Erythroblast (primary cell): Measurements from ENCODE around the gene SNX5.

Experiments
- GATA1 ChIP-seq: IDR thresholded peaks from 2 replicates; pipeline ENCODE4 v1.6.1; 2011; ENCODE audit warnings: low read depth, mild to moderate bottlenecking, control low read depth, low read length, moderate library complexity
- POLR2A ChIP-seq: IDR thresholded peaks from 2 replicates; pipeline ENCODE4 v1.6.1; 2011; ENCODE audit warnings: mild to moderate bottlenecking, low read length

GRCh38 chr20:17959257-17959627, 9.4 kb downstream of the SNX5 start:
- no peak for TF ChIP-seq POLR2A
- TF ChIP-seq GATA1, result no peak
